Endothelial cell of umbilical vein (primary cell): ENCODE measurements around the gene SH3RF3.

Experiments used
- EZH2 ChIP-seq: IDR thresholded peaks from 2 replicates; pipeline ENCODE4 v1.6.1; 2012; ENCODE audit warnings: borderline replicate concordance, low read depth, mild to moderate bottlenecking, moderate library complexity, low read length, inconsistent platforms; ENCODE audit not compliant: severe bottlenecking
- GATA2 ChIP-seq: IDR thresholded peaks from 2 replicates; pipeline ENCODE4 v1.7.0; 2011; ENCODE audit warnings: low read depth, mild to moderate bottlenecking, moderate library complexity, mixed read lengths, low read length; ENCODE audit not compliant: insufficient read length, insufficient read depth
- JUN ChIP-seq: IDR thresholded peaks from 2 replicates; pipeline ENCODE4 v1.6.1; 2011; ENCODE audit warnings: borderline replicate concordance, low read depth; ENCODE audit not compliant: insufficient read length, insufficient read depth
- MAX ChIP-seq: IDR thresholded peaks from 2 replicates; pipeline ENCODE4 v1.6.1; 2011; ENCODE audit not compliant: insufficient read depth, insufficient read length
- MYC ChIP-seq: IDR thresholded peaks from one replicate; pipeline ENCODE4 v1.6.1; 2011; ENCODE audit warnings: mild to moderate bottlenecking, low read depth, low read length
- POLR2A ChIP-seq: IDR thresholded peaks from 2 replicates; pipeline ENCODE4 v1.6.1; 2012; ENCODE audit warnings: low read depth, mild to moderate bottlenecking, control low read depth, low read length
- POLR2AphosphoS5 ChIP-seq: IDR thresholded peaks from 2 replicates; pipeline ENCODE4 v1.6.1; 2012; ENCODE audit warnings: low read depth, mild to moderate bottlenecking, control low read depth, low read length, moderate library complexity; ENCODE audit not compliant: insufficient read depth
- TF ChIP-seq, protein P1 (sequence below), 2 donors: IDR thresholded peaks; 1 replicate in 1 of 2; 2 replicates in 1 of 2; pipeline ENCODE4 v1.5.1; 2011; ENCODE audit warnings: low read length in 2 of 2, mild to moderate bottlenecking in 2 of 2, moderate library complexity in 2 of 2, control low read depth in 1 of 2, inconsistent platforms in 1 of 2, low read depth in 1 of 2; ENCODE audit not compliant: insufficient read depth in 1 of 2; ENCODE audit errors: extremely low read depth in 1 of 2

- TF ChIP-seq JUN = no peak
- TF ChIP-seq, protein P1, sequence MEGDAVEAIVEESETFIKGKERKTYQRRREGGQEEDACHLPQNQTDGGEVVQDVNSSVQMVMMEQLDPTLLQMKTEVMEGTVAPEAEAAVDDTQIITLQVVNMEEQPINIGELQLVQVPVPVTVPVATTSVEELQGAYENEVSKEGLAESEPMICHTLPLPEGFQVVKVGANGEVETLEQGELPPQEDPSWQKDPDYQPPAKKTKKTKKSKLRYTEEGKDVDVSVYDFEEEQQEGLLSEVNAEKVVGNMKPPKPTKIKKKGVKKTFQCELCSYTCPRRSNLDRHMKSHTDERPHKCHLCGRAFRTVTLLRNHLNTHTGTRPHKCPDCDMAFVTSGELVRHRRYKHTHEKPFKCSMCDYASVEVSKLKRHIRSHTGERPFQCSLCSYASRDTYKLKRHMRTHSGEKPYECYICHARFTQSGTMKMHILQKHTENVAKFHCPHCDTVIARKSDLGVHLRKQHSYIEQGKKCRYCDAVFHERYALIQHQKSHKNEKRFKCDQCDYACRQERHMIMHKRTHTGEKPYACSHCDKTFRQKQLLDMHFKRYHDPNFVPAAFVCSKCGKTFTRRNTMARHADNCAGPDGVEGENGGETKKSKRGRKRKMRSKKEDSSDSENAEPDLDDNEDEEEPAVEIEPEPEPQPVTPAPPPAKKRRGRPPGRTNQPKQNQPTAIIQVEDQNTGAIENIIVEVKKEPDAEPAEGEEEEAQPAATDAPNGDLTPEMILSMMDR (IDR thresholded peaks at IDR 0.05; ENCODE audit: extremely low read depth in 1 of 2, insufficient read depth in 1 of 2, low read depth in 1 of 2, low read length in 2 of 2) = no peak
- no peak for TF ChIP-seq GATA2
- TF ChIP-seq POLR2AphosphoS5 = no peak
- no peak for TF ChIP-seq EZH2
- no peak for TF ChIP-seq POLR2A
- no peak for TF ChIP-seq MAX
- TF ChIP-seq MYC = no peak
Measured at GRCh38 chr2:109292386-109292785, 163.4 kb downstream of the SH3RF3 start.
